Sigmoid colon (tissue), 7 donors: ENCODE measurements around the gene CPSF4. TPM values are rescaled to one million over a fixed set of nuclear protein-coding genes. Genes with fewer than 3 reads are reported as not detected.

Experiments used
- DNase-seq: peaks from one replicate; pipeline ENCODE4 v3.0.0-alpha.2; 2019
- H3K27ac ChIP-seq, 4 donors: fragments of 200-600 bp; sonication (generic); one replicate each; pipeline ENCODE4 v1.5.1; 2016 to 2019; ENCODE audit warnings: mild to moderate bottlenecking in 1 of 4
- H3K27me3 ChIP-seq, 3 donors: fragments of 200-600 bp; sonication (generic); one replicate each; pipeline ENCODE4 v1.5.1; 2019; ENCODE audit warnings: mild to moderate bottlenecking in 1 of 3
- H3K36me3 ChIP-seq, 4 donors: fragments of 200-600 bp; sonication (generic); one replicate each; pipeline ENCODE4 v1.5.1; 2016 to 2019
- H3K4me1 ChIP-seq, 4 donors: fragments of 200-600 bp; sonication (generic); one replicate each; pipeline ENCODE4 v1.5.1; 2017 to 2019
- H3K4me3 ChIP-seq, 4 donors: fragments of 200-600 bp; sonication (generic); one replicate each; pipeline ENCODE4 v1.5.1; 2017 to 2019; ENCODE audit warnings: mild to moderate bottlenecking in 2 of 4, moderate library complexity in 1 of 4
- H3K9me3 ChIP-seq, 4 donors: fragments of 200-600 bp in 3 of 4; sonication (generic) in 3 of 4; one replicate each; pipeline versions ENCODE4 v1.5.1 to v1.6.1; 2013 to 2019
- CTCF ChIP-seq, 4 experiments: fragments of 450-650 bp in 3 of 4; fragments of 200-600 bp in 1 of 4; IDR thresholded peaks; one replicate each; pipeline ENCODE4 v1.5.1; 2016 to 2019; ENCODE audit warnings: antibody characterized with exemption in 4 of 4, mild to moderate bottlenecking in 3 of 4, moderate library complexity in 2 of 4
- EP300 ChIP-seq, 4 donors: sonication (generic); formaldehyde crosslinking; IDR thresholded peaks; one replicate each; pipeline ENCODE4 v1.6.1; 2017; ENCODE audit warnings: antibody characterized with exemption in 4 of 4
- POLR2A ChIP-seq, 2 donors: fragments of 450-650 bp; IDR thresholded peaks; one replicate each; pipeline ENCODE4 v1.6.1; 2016; ENCODE audit warnings: antibody characterized with exemption in 2 of 2, mild to moderate bottlenecking in 2 of 2, moderate library complexity in 2 of 2
- POLR2AphosphoS5 ChIP-seq, 4 donors: sonication (generic); formaldehyde crosslinking; IDR thresholded peaks; one replicate each; pipeline ENCODE4 v1.6.1; 2017; ENCODE audit warnings: antibody characterized with exemption in 4 of 4
- WGBS, 2 donors: extraction: QIAGEN DNeasy Blood & Tissue Kit; methylation state at CpG; one replicate each; pipeline ENCODE4 v1.1.7; 2013; 5-methylcytosine and 5-hydroxymethylcytosine counted together
- intact Hi-C: fragments of 100-400 bp; cut with DNase I; formaldehyde crosslinking; loops from one replicate; pipeline ENCODE4 v1.15.1; 2023
- polyA plus RNA-seq, 3 donors: library from polyadenylated mRNA; stranded (reverse); fragments of 200-250 nt; gene quantifications; one replicate each; pipeline ENCODE4 v1.2.3, GENCODE V29; 2013
- total RNA-seq, 4 donors: library from RNA; depleted of rRNA; stranded (reverse); fragments of >200 nt; gene quantifications; one replicate each; pipeline ENCODE4 v1.1.0, GENCODE V29; 2016
- donor health status: healthy with polysubstance abuse.
- donor health status: Bipolar disorder and iron deficiency.
- donor health status: healthy.

The CPSF4 gene
- total and polyA plus RNA-seq, 7 donors = 12.7 to 32.3 (median 28.0) TPM

- peak; percentile 91 for DNase-seq
- peak; percentile 48 to 74 (median 62) for TF ChIP-seq POLR2AphosphoS5 (IDR thresholded peaks at IDR 0.05)
- no peak for TF ChIP-seq EP300 (IDR thresholded peaks at IDR 0.05)
- peak in 1 of 2 donors; percentile 11 for TF ChIP-seq POLR2A (IDR thresholded peaks at IDR 0.05)
- no peak for TF ChIP-seq CTCF (IDR thresholded peaks at IDR 0.05)
- Histone ChIP-seq H3K27ac (peak overlapping the region; percentile 57 to 75 (median 66)), H3K4me3 (peak overlapping the region; percentile 38 to 61 (median 52)), H3K27me3 (no peaks in the 10 kb centered on the region), H3K36me3 (peaks cover 0 to 62% (median 26%) of the 10 kb centered on the region in 4 donors), H3K9me3 (no peaks in the 10 kb centered on the region), H3K4me1 (peaks cover 0 to 22% (median 19%) of the 10 kb centered on the region in 4 donors)
- WGBS, 2 donors = 3 to 16% methylated on average over 68 of the region's 68 CpGs
- intact Hi-C loops = no loop called here
Measured at GRCh38 chr7:99392659-99393354, 45.9 kb upstream of the CPSF4 start.

- DNase-seq = peak; percentile 84
- Histone ChIP-seq H3K9me3 (no peaks in the 10 kb centered on the region), H3K4me1 (peaks cover 0 to 22% (median 19%) of the 10 kb centered on the region in 4 donors), H3K27me3 (no peaks in the 10 kb centered on the region), H3K4me3 (peak overlapping the region; percentile 38 to 61 (median 52)), H3K27ac (peak overlapping the region; percentile 57 to 75 (median 66)), H3K36me3 (peaks cover under 1 to 62% (median 23%) of the 10 kb centered on the region in 4 donors)
- intact Hi-C loops = no loop called here
- TF ChIP-seq EP300 (IDR thresholded peaks at IDR 0.05) = no peak
- TF ChIP-seq POLR2A (IDR thresholded peaks at IDR 0.05) = no peak
- TF ChIP-seq POLR2AphosphoS5 (IDR thresholded peaks at IDR 0.05) = peak in 1 of 4 donors; percentile 16
- 40 to 58% methylated on average over 30 of the region's 30 CpGs for WGBS, 2 donors
Measured at GRCh38 chr7:99393355-99394187, 45.2 kb upstream of the CPSF4 start.

GRCh38 chr7:99394188-99394502, 44.6 kb upstream of the CPSF4 start:
- Histone ChIP-seq H3K9me3 (no peaks in the 10 kb centered on the region), H3K4me3 (no peak overlapping the region), H3K27ac (peak overlapping the region in 1 of 4 donors; percentile 57), H3K27me3 (no peaks in the 10 kb centered on the region), H3K36me3 (peaks cover 3 to 62% (median 26%) of the 10 kb centered on the region in 4 donors), H3K4me1 (peaks cover 0 to 22% (median 19%) of the 10 kb centered on the region in 4 donors)
- no peak for DNase-seq
- intact Hi-C loops = no loop called here
- TF ChIP-seq CTCF (IDR thresholded peaks at IDR 0.05) (no peak), EP300 (IDR thresholded peaks at IDR 0.05) (no peak), POLR2AphosphoS5 (IDR thresholded peaks at IDR 0.05) (no peak), POLR2A (IDR thresholded peaks at IDR 0.05) (no peak)
- 87 to 93% methylated on average over 4 of the region's 4 CpGs for WGBS, 2 donors

- peaks cover 0 to 22% (median 19%) of the 10 kb centered on the region in 4 donors for H3K4me1 ChIP-seq
- peaks cover 8 to 65% (median 34%) of the 10 kb centered on the region in 4 donors for H3K36me3 ChIP-seq
- H3K9me3 ChIP-seq = no peaks in the 10 kb centered on the region
- no peak overlapping the region for H3K27ac ChIP-seq
- no peak for TF ChIP-seq EP300 (IDR thresholded peaks at IDR 0.05)
- TF ChIP-seq POLR2AphosphoS5 (IDR thresholded peaks at IDR 0.05) = no peak
- TF ChIP-seq CTCF (IDR thresholded peaks at IDR 0.05) = no peak
- no peak for TF ChIP-seq POLR2A (IDR thresholded peaks at IDR 0.05)
- intact Hi-C loops = no loop called here
- H3K4me3 ChIP-seq = no peak overlapping the region
- DNase-seq = no peak
- H3K27me3 ChIP-seq = no peaks in the 10 kb centered on the region
- 92 to 93% methylated on average over 14 of the region's 14 CpGs for WGBS, 2 donors
Measured at GRCh38 chr7:99395616-99396327, 43.0 kb upstream of the CPSF4 start.
